Muscle of arm (tissue), 12 donors: ENCODE results near the gene RAD21L1. TPM values are rescaled to one million over a fixed set of nuclear protein-coding genes. Genes with fewer than 3 reads are reported as not detected.
"Not testable (repeated sequence)": the region's sequence is repeated elsewhere in the genome, so short reads cannot be mapped to it uniquely, and the experiment has no call there.

Experiments
- DNase-seq: peaks from one replicate; pipeline ENCODE4 v3.0.0-alpha.2; 2013
- polyA plus RNA-seq, 12 donors: library from polyadenylated mRNA; unstranded; fragments of 120-200 nt; gene quantifications; one replicate each; pipeline ENCODE4 v1.2.1, GENCODE V29; 2013; ENCODE audit not compliant: insufficient read length in 12 of 12

Gene RAD21L1
- polyA plus RNA-seq, 12 donors, result 0.13 to 0.15 TPM; not detected in 10

DNA sequence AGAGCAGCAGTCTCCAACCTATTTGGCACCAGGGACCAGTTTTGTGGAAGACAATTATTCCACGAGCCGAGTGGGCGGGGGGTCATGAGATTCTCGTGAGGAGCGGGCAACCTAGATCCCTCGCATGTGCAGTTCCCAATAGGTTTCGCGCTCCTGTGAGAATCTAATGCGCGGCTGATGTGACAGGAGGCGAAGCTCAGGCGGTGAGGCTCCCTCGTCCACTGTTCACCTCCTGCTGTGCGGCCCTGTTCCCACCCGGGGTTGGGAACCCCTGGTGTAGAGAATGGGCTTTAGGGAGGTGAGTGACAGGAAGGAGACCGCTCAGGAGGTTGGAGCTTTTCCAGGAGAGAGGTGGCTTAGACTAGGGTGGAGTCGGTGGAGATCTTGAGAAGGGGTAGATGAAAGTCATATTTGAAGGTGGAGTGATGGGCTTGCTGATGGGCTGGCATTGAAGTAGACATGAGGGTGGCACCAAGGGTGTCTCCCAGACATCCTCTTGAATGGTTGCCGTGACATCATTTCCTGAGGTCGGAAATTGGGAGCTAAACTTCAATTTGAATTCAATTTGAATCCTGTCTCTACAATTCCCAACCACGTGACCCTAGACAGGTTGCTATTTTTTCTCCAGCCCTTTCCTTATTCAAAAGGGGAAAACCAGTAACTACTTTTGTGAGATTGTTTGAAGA is 1.5 kb upstream of the RAD21L1 start:
- no peak for DNase-seq

DNA sequence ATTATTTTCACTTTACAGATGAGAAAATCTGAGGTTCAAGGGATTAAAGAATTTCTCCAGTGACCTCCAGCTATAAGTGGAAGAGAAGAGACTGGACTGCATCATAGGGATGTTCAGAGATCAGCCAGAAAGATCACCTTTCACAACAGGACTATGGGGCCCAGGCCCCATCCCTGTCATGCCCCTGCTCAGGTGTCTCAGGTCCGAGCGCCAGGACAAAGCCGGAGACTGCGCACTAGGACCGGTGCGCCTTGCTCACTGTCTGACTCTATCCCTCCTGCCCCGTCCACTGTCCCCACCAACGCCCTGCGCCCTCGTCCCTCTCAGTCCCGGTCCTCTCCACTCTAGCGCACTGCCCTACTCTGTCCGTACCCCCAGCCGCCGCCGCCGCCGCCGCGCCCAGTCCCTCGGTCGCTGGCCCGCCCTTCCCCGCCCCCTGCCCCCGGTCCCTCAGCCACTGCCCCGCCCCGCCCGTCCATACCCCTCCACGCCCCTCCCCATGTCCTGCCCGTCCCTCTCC is 521 bp upstream of the RAD21L1 start:
- DNase-seq, result no peak

DNA sequence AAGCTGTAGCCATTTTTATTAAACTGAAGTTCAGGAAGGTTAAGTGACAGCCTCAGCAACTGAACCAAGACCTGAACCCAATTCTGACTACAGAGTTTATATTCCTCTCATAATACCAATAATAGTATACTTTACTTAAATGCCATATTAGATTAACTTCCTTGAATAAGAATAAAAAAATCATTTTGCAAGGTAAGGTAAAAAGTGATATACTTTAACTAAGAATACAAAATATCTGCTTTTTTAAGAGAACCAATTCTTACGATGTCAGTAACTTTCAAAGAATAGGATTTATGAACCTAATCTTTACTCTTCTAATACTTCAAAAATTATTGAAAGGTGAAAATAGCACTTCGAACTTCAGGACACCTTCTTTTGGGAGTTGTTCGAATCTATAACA is 3.7 kb downstream of the RAD21L1 start:
- DNase-seq, result no peak

DNA sequence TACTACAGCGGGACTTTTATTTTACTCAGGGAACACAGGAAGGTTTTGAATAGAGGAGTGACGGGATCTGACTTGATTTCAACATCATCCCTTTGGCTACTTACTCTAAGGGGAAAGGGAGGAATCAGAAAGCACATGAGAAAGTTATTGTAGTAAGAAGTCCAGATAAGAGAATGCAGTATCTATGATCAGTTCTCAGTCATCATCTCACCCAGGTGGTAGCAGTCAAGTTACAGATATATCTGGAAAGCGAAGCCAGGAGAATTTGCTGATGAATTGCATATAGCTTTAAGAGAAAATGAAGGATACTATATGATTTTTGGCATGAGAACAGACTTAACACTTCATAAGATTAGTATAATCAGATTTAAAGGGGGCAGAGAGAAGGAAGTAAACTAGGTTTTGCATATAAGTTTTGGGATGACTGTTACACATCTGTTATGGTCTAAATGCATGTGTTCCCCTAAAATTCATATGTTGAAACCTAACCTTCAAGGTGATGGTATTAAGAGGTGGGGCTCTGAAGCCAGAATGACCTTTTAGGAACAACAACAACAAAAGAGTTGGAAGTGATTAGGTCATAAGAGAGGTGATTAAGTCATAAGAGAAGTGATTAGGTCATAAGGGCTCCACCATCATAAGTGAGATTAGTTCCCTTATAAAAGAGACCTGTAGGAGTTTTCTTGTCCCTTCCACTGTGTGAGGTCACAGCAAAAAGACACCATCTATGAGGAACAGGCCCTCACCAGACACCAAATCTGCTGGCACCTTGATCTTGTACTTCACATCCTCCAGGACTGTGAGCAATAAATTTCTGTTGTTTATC is 6.7 kb downstream of the RAD21L1 start:
- DNase-seq, result no peak

DNA sequence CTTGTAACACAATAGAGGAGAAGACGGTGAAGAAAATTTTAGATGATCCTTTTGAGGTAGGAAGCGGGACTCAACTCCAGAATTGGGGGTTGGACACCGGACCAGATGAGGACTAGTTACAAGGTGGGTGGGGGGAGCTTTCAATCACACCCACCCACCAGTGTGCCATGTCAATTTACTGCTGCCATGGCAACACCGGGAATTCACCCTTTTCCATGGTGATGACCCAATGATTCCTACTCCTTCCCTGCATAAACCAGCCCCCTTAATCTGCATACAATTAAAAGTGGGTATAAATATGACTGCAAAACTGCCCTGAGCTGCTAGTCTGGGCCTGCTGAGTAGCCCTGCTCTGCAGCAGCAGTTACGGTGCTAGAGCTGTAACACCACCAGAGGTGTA is 14.7 kb downstream of the RAD21L1 start:
- no peak for DNase-seq

DNA sequence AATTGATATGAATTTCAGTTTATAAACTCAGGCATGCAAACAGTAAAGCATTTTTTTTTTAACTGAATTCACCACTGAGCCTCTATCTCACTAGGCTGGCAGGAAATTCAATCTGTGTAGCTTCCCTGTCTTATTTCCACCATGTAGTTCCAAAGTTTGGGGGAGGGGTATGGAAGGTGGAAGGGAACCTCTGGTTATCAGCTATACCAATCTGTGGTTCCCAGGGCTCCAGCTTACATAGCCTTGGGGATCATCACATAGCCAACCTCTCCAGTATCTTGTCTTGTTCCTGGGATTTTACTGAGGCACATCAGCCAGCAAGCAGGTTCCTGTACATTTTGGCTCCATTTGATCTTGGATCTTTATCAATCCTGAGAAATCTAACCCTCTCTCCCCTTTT is 15.6 kb downstream of the RAD21L1 start:
- DNase-seq, result no peak

DNA sequence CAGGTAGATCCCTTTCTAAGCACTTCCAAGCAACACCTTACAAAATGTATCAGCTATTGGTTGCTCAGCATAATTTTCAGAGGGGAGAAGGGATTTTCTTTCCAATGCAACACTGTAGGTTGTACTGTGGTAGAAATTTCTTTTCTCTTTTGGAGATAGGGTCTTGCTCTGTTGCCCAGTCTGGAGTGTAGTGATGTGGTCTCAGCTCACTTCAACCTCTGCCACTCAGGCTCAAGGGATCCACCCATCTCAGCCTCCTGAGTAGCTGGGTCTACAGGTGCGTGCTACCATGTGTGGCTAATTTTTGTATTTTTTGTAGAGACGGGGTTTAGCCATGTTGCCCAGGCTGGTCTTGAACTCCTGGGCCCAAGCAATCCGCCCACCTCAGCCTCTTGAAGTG is 16.3 kb downstream of the RAD21L1 start:
- no peak for DNase-seq

DNA sequence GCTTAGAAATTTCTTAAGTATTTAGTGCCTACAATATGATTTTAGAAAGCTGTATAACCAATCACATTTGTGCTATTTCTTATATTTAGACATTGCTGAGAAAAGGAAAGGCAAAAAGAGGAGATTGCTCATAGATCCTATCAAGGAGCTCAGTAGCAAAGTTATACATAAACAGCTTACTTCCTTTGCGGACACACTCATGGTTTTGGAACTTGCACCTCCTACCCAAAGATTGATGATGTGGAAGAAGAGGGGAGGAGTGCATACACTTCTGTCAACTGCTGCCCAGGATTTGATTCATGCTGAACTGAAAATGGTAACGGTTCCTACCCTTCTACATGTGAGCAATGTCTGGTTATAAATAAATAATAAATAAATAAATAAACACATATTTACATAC is 16.7 kb downstream of the RAD21L1 start:
- no peak for DNase-seq

DNA sequence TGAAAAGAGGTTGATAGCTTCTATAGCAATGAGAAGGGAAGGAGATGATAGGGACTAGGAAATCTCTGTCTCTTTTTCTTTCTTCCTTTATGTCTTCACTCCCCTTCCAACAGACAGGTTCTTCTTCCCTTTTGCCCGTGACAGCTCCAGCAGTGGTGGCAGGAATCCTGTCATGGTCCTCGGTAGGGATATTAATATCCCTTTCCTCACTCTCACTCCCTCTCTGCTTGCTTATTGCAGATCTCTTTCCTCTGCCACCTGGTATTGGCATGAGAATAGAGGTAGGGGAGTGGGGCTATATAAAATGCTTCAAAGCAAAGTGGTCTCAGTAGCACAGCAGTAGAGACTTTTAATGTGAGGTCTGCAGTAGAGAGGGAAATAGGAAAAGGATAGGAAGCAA is 19.7 kb downstream of the RAD21L1 start:
- DNase-seq, result no peak

DNA sequence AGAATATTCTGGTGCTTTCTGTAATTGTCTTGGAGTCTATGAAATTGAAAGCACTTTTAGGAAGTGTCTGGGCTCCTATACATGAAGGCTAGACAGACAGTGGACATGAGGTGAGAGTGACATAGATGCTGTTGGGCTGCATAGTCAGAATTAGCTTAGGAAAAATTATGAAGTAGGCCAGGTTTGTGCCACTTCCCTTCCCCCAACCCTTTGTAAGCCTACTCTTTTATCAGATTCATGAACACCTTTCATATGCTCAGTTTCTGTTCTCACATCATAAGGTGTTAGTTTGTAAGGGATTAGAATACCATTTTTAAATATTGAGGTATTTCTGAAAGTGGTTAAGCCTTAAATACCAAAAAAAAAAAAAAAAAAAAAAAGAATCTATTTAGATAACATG is 21.8 kb downstream of the RAD21L1 start:
- no peak for DNase-seq

DNA sequence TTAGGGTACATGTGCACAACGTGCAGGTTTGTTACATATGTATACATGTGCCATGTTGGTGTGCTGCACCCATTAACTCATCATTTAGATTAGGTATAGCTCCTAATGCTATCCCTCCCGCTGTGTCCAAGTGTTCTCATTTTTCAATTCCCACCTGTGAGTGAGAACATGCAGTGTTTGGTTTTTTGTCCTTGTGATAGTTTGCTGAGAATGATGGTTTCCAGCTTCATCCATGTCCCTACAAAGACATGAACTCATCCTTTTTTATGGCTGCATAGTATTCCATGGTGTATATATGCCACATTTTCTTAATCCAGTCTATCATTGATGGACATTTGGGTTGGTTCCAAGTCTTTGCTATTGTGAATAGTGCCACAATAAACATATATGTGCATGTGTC is 24.4 kb downstream of the RAD21L1 start:
- DNase-seq, result not testable (repeated sequence)

DNA sequence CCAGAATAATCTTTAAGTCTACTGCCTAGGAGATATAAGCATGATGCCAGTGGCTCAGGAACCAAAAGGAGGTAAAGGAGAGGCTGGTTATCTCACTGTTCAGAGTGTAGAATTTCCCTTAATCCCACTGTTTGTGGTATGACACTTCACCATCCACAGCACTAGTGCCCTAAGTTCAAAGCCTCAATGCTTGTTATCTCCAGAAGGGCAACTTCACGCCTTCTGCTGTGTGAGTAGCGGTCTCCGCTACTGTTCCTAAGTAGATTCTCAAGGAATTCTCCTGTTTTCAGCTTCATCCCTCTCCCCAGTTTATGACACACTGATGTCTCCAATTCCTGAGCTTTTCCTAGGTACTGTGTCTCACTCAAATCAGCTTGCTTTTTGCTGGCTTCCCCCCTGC is 26.6 kb downstream of the RAD21L1 start:
- no peak for DNase-seq

DNA sequence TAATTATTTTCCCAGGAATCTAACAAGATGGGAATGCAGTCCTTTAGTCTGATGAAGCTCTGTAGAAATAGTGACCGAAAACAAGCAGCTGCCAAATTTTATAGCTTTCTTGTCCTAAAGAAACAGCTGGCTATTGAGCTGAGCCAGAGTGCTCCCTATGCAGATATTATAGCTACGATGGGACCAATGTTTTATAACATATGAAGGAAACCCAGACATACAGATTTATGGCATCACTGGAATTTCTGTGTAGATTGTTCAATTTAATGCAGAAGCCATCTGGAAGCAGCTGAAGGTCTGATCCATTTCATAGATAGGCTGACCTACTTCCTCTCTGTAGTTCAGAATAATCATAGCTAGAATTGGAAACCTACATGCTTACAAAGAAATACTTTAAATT is 28.4 kb downstream of the RAD21L1 start:
- DNase-seq, result peak; percentile 14

DNA sequence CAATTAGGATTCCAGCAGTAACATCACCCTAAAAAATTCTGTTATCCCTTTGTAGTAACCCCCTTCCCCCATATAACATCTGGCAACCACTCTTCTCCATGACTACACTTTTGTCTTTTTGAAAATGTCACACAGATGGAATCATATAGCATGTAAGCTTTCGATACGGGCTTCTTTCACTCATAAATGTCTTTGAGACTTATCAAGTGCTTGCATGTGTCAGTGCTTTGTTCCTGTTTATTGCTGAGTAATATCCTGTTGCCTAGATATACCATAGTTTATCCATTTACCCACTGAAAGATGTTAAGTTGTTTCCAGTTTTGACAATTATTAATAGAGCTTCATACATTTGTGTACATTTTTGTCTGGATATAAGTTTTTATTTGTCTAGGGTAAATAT is 29.8 kb downstream of the RAD21L1 start:
- DNase-seq, result no peak

DNA sequence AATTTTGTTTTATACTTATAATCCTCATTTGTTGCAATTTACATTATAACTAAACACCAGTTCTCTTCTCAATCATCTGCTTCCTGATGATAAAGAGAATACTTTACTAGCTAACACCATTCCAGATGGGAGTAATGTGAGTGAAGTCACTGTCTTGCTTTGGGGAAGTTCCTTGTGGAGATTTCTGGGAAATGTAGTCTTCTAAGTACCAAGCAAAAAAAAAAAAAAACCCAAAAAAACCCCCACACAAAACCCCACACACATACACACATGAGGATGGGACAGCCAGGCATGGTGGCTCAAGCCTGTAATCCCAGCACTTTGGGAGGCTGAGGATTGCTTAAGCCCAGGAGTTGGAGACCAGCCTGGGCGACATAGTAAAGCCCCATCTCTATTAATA is 38.0 kb downstream of the RAD21L1 start:
- no peak for DNase-seq

DNA sequence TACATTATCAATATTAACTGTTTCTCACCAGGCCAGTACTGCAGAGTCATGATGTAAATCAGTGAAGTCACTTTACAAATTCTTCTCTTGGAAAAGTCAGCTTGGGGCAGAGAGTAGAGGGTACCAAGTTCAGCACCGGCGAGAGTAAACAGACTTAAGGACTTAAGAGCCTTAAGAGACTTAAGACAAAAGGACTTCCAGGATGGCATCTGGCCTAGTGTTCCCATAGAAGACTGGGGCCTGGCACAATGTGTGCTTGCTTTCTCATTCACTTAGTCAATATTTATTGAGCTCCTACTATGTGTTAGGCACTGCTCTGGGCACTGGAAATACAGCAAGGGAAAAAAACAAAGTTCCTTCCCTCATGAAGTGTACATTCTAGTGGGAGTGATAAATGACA is 38.9 kb downstream of the RAD21L1 start:
- DNase-seq, result no peak

DNA sequence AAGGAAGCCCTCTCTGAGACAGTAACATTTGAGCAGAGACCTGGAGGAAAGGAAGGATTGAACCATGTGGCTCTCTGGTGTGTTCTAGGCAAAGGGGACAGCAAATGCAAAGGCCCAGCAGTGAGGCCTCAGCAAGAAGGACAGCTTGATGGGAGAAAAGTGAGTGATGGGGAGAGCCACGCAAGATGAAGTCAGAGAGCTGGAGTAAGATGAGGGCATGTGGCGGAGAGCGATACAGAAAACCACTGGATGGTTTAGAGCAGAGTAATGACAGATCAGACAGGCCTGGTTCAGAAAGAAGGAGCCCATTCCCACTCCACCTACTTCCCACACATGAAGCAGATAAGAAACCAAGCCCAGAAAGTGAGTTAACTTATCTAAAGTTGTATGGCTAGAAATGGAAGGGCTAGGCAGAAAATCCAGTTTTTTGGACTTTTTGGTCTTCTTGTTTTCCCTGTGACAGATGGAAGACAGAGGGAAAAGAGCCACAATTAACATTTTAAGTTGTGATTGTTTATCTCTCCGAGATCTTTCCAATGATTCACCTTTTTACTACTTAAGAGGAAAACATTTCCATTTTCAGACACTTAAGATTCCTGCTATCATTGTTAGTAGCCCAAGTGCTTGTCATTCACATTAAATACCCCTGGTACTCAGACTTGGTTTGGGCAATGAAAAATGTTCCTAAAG is 39.5 kb downstream of the RAD21L1 start:
- no peak for DNase-seq

DNA sequence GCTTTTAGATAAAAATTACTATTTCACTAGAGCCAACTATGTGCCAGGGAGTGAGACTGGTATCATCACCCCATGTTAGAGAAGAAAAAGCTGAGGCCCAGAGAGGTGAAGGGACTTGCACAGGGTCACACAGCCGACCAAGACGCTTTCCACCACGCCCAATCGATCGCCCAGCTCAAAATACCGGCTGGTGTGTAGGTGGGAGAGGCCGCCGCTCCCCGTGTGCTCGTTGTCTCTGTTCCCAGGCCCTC is 40.0 kb downstream of the RAD21L1 start:
- DNase-seq, result no peak

DNA sequence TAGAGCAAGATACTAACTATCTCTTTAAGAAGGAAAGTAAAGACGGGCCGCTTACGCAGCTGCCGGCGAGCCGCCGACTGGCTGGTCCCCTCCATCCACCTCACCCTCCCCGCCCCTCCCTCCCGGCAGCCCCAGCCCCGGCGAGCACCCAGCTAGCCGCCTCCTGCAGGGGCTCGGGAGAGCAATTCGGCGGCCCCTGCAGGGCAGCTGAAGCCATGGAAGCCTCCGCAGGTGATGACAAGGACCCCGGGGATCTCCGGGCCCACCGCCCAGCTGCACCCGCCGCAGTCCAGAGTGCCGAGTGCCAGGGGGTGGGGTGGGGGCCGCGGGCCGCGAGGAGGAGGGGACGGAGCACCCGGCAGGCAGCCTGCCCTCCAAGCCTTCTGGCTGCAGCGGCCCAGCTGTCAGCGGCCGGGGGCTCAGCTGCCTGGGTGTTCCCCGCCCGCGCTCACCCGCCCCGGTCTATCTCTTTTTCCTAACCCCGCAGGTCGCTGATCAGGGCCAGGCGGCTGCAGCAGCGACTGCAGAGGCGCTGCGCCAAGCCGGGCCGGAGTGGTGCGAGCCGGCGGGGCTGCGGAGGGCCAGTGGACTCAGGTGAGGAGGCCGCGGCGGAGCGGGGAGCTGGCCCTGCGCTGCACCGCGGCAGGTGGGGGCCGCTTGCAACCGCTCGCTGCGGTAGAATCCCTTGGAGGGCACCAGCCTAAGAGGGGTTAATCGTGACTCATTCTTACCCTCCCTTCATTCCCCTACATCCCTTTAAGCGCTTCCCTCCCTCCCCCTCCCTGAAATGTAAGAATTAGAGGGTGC is 40.5 kb downstream of the RAD21L1 start, which contains the start of gene SNPH:
TSS of gene SNPH (plus strand) at position 128 of the 807 bp plus-strand sequence. CDS start 29,946 bp downstream, outside the sequence.
- DNase-seq, result peak; percentile 70

DNA sequence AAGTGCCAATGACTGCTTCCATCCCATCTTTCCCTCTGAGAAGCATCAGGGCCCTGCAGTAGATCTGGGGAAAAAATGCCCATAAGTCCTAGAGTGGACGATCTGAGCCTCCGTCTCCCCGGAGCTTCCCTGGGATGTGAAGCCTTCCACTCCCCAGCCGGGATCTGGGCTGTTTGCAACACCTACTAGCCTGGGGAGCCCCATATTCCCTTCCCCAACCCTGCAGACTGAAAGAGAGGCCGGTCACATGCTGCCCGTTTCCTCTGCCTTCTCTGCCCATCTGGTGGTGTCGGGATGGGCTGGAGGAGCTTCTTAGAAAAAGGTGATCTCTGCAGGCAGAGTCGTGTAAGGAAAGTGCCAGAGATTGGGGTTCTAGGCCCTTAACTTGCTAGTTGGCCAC is 41.3 kb downstream of the RAD21L1 start:
- no peak for DNase-seq

DNA sequence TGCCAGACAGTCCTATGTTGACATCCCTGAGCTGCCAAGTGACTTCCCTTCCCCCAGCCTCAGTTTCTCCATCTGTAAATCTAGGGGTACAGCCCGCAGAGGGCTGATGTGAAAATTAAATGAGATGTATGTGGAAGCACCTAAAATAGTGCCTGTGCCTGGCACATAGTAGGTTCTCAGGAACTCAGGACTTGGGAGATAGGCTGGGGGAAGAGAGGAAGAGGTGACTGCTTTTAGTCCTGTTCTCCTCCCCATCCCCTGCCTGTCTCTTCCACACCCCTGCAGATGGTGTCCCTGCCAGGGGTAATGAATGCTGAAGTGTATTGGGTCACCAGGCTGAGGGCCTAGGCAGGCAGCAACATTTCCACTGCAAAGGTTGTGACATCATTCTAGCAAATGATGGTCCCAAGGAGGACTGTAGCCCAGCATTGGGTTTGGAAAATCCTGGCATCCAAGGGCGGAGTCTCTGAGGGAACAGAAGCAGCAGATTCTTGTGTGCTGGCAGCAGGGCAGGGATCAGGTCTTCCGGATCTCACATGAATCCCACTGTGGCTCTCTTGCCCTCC is 42.0 kb downstream of the RAD21L1 start:
- no peak for DNase-seq

DNA sequence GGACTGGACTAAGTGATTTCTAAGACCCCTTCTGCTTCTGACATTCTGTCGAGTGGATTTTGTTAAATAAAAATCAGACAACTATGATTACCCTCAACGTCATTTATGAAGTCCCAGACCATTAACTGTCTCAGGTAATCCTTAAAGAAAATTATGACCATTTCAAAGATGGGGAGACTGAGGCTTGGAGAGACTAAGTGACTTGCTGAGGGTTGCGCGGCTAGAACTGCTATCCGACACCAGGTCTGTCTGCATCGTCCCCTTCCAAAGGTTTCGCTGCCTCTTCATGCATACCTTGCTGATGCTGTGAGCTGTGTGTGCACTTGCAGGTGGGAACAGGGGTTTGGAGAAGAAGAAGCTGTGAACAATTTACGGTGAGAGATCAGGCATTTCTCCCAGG is 43.4 kb downstream of the RAD21L1 start:
- no peak for DNase-seq
